ENCODE results near the gene PYCARD. TPM values are rescaled to one million over a fixed set of nuclear protein-coding genes. Genes with fewer than 3 reads are reported as not detected.
A peak's percentile ranks its signal among the peaks of the same experiment; 100 is the strongest.

The PYCARD gene
- total and polyA plus RNA-seq, 7 donors, result 21.0 to 120 (median 24.6) TPM

DNA sequence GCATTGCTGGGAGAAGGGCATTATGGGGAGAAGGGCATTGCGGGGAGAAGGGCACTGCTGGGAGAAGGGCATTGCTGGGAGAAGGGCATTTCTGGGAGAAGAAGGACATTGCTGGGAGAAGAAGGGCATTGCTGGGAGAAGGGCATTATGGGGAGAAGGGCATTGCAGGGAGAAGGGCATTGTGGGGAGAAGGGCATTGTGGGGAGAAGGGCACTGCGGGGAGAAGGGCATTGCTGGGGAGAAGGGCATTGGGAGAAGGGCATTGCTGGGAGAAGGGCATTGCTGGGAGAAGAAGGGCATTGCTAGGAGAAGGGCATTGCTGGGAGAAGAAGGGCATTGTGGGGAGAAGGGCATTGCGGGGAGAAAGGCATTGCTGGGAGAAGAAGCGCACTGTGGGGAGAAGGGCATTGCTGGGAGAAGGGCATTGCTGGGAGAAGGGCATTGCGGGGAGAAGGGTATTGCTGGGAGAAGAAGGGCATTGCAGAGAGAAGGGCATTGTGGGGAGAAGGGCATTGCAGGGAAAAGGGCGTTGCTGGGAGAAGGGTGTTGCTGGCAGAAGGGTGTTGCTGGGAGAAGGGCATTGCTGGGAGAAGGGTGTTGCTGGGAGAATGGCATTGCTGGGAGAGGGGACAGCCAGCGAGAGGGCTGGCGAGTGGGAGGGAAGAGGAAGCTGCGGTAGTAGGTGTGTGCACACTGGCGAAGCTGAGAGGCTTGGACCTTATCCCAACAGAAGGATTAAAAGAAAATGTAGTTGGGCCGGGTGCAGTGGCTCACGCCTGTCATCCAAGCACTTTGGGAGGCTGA lies 19.0 kb upstream of the PYCARD start:
- H3K27me3 ChIP-seq, result peaks cover 18 to 43% (median 34%) of the 10 kb centered on the region in 3 donors
- no peak overlapping the region for H3K4me3 ChIP-seq
- H3K27ac ChIP-seq, result no peak overlapping the region
- DNase-seq, result no peak
- H3K4me1 ChIP-seq, result peaks cover 0 to 7% (median 6%) of the 10 kb centered on the region in 4 donors
- H3K36me3 ChIP-seq, result no peaks in the 10 kb centered on the region
- WGBS, 2 donors, result 43 to 71% methylated on average over 12 of the region's 12 CpGs
- intact Hi-C loops (cut with DNase I), result no loop called here
- TF ChIP-seq, protein P1, sequence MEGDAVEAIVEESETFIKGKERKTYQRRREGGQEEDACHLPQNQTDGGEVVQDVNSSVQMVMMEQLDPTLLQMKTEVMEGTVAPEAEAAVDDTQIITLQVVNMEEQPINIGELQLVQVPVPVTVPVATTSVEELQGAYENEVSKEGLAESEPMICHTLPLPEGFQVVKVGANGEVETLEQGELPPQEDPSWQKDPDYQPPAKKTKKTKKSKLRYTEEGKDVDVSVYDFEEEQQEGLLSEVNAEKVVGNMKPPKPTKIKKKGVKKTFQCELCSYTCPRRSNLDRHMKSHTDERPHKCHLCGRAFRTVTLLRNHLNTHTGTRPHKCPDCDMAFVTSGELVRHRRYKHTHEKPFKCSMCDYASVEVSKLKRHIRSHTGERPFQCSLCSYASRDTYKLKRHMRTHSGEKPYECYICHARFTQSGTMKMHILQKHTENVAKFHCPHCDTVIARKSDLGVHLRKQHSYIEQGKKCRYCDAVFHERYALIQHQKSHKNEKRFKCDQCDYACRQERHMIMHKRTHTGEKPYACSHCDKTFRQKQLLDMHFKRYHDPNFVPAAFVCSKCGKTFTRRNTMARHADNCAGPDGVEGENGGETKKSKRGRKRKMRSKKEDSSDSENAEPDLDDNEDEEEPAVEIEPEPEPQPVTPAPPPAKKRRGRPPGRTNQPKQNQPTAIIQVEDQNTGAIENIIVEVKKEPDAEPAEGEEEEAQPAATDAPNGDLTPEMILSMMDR (IDR thresholded peaks at IDR 0.05), result no peak
- TF ChIP-seq EP300 (IDR thresholded peaks at IDR 0.05) (no peak), POLR2AphosphoS5 (IDR thresholded peaks at IDR 0.05) (no peak), POLR2A (IDR thresholded peaks at IDR 0.05) (no peak)
- H3K9me3 ChIP-seq, result no peaks in the 10 kb centered on the region

DNA sequence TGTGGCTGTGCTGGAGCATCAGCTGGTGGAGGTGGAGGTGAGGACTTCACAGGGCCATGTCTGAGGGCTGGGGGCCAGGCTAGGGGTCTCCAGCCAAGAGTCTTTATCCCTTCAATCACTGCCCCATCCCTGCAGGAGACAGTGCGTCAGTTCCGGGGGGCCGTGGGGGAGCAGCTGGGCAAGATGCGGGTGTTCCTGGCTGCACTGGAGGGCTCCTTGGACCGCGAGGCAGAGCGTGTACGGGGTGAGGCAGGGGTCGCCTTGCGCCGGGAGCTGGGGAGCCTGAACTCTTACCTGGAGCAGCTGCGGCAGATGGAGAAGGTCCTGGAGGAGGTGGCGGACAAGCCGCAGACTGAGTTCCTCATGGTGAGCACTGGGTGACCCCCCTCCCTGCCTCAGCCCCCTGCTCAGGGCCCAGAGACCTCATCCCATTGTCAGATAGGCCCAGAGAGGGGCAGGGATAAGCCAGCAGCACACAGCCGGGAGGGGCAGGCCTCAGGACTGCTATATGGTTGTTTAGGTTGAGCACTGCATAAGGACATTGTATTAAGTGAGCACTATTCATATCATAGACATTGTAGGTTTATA lies 16.7 kb upstream of the PYCARD start:
- intact Hi-C loops (cut with DNase I), result no loop called here
- TF ChIP-seq POLR2AphosphoS5 (IDR thresholded peaks at IDR 0.05) (no peak), POLR2A (IDR thresholded peaks at IDR 0.05) (no peak), EP300 (IDR thresholded peaks at IDR 0.05) (no peak)
- TF ChIP-seq, protein P1 (IDR thresholded peaks at IDR 0.05), result no peak
- Histone ChIP-seq H3K27ac (no peak overlapping the region), H3K9me3 (no peaks in the 10 kb centered on the region), H3K36me3 (no peaks in the 10 kb centered on the region), H3K27me3 (peaks cover 31 to 66% (median 52%) of the 10 kb centered on the region in 3 donors), H3K4me1 (peaks cover 0 to 29% (median 27%) of the 10 kb centered on the region in 4 donors), H3K4me3 (no peak overlapping the region)
- WGBS, 2 donors, result 91% methylated on average over 15 of the region's 15 CpGs
- DNase-seq, result no peak

DNA sequence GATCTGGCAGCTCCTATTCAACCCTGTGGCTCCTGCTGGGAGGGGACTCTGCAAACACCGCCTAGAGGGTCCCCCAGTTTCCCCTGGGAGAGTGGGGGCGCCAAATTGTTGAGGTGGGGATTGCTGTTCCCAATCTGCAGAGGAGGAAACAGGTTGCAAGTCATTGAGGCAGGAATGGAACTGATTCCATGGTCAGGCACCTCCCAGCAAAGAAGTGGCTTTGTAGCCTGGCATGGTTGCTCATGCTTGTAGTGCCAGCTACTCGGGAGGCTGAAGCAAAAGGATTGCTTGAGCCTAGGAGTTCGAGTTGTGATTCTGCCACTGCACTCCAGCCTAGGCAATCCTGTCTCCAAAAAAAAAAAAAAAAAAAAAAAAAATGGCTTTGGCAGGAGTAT lies 14.6 kb upstream of the PYCARD start:
- Histone ChIP-seq H3K27me3 (peaks cover 31 to 72% (median 56%) of the 10 kb centered on the region in 3 donors), H3K4me3 (peak overlapping the region in 1 of 4 donors; percentile 14), H3K9me3 (no peaks in the 10 kb centered on the region), H3K27ac (no peak overlapping the region), H3K4me1 (peaks cover 0 to 29% (median 27%) of the 10 kb centered on the region in 4 donors), H3K36me3 (no peaks in the 10 kb centered on the region)
- intact Hi-C loops (cut with DNase I), result no loop called here
- 18 to 36% methylated on average over 4 of the region's 4 CpGs for WGBS, 2 donors
- no peak for TF ChIP-seq EP300 (IDR thresholded peaks at IDR 0.05)
- TF ChIP-seq, protein P1 (IDR thresholded peaks at IDR 0.05), result no peak
- TF ChIP-seq POLR2A (IDR thresholded peaks at IDR 0.05), result no peak
- TF ChIP-seq POLR2AphosphoS5 (IDR thresholded peaks at IDR 0.05), result no peak
- no peak for DNase-seq

DNA sequence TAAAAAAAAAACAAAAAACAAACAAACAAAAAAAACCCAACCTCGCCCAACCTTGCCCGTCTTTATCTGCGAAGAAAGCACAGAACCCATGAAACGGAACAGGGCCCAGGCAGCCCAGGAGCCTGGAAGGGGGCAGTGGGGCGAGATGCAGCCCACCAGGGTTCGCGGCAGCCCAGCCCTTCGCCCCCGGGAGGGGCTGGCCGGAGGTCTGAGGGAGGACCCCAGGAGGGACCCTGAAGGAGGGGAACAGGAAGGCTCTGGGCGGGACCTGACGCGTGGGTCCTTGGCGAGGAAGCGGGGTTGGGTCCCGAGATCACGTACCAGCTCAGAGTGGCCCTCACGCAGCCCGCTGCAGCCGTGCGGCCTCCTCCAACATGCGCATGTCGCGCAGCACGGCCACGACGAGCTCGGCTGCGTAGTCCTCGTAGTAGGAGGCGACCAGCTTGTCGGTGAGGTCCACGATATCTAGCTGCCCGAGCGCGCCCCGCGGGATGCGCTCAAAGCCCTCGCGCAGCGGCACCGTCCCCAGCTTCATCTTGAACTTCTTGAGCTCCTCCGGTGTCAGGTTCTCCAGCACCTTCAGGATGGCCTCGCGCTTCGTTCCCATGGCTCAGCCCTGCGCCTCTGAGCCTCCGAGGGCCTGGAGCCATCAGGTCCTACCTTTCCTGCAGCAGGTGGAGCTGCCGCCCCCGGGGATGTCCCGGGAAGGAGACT lies 14.0 kb upstream of the PYCARD start, which contains the start of gene PYDC1:
Gene PYDC1 (minus strand): TSS at position 714 of the 714 bp plus-strand sequence. CDS start 107 bp downstream, at position 607.
- H3K4me3 ChIP-seq, result peak within 1 kb of the TSS in 3 of 4 donors; percentile 14 to 49 (median 47)

More for the DNA sequence above, 14.0 kb upstream of the PYCARD start, which contains the start of gene PYDC1:
- Histone ChIP-seq H3K36me3 (no peaks in the 10 kb centered on the region), H3K27ac (no peak within 1 kb of the TSS), H3K4me1 (peaks cover 0 to 29% (median 27%) of the 10 kb centered on the region in 4 donors), H3K9me3 (no peaks in the 10 kb centered on the region), H3K27me3 (peaks cover 31 to 72% (median 56%) of the 10 kb centered on the region in 3 donors)
- WGBS, 2 donors, result 4 to 9% methylated on average over 52 of the region's 52 CpGs
- DNase-seq, result no peak
- TF ChIP-seq EP300 (IDR thresholded peaks at IDR 0.05), result no peak
- no peak for TF ChIP-seq POLR2A (IDR thresholded peaks at IDR 0.05)
- TF ChIP-seq POLR2AphosphoS5 (IDR thresholded peaks at IDR 0.05), result no peak
- TF ChIP-seq, protein P1 (IDR thresholded peaks at IDR 0.05), result no peak
- intact Hi-C loops (cut with DNase I), result no loop called here
